GM12874 (cell line): ENCODE results near the gene RNF38.

Source experiments
- TF ChIP-seq, protein P1 (sequence below): IDR thresholded peaks from 2 replicates; pipeline ENCODE4 v1.5.1; 2011; ENCODE audit warnings: low read depth, mild to moderate bottlenecking, control low read depth, low read length, moderate library complexity; ENCODE audit not compliant: insufficient read depth

The RNF38 gene

DNA sequence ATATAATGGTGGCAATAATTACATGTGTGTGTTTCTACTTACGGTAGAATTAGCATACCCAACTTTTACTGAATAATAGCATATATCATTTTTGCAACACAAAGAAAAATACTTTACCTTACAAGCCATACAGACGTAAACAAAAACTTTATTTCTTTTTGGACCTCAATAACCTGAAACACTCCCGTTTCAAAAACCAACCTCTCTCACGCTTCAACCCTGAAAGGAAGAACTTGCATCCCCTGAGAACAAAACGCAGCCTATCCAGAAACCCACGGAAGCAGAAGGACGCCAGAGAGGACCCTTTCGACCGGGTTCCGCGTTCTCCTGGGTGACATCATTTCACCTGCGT, at the start of gene RNF38:
Gene RNF38, minus strand, starts transcription at position 290 of the 352 bp plus-strand sequence. Its CDS starts 161 bp downstream, at position 129.
- TF ChIP-seq, protein P1, sequence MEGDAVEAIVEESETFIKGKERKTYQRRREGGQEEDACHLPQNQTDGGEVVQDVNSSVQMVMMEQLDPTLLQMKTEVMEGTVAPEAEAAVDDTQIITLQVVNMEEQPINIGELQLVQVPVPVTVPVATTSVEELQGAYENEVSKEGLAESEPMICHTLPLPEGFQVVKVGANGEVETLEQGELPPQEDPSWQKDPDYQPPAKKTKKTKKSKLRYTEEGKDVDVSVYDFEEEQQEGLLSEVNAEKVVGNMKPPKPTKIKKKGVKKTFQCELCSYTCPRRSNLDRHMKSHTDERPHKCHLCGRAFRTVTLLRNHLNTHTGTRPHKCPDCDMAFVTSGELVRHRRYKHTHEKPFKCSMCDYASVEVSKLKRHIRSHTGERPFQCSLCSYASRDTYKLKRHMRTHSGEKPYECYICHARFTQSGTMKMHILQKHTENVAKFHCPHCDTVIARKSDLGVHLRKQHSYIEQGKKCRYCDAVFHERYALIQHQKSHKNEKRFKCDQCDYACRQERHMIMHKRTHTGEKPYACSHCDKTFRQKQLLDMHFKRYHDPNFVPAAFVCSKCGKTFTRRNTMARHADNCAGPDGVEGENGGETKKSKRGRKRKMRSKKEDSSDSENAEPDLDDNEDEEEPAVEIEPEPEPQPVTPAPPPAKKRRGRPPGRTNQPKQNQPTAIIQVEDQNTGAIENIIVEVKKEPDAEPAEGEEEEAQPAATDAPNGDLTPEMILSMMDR, result no peak

DNA sequence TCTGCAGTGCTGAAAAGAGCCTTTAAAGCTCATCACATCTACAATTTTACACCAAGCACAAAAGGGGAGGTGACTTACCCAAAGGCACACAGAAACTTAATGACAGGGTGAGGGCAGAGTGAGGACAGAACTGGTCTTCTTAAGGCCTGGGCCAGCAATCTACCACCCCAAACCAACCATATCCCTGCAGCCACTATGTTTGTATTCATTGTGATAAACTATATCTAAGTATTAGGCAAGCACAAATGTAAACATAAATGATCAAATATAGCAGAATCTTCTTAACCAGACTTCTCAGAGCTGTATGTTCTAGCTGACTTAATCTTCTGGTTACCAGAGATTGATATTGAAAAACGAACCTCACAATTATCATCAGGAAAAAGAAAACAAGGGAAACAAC, 47.9 kb upstream of the RNF38 start:
- TF ChIP-seq, protein P1, result no peak

DNA sequence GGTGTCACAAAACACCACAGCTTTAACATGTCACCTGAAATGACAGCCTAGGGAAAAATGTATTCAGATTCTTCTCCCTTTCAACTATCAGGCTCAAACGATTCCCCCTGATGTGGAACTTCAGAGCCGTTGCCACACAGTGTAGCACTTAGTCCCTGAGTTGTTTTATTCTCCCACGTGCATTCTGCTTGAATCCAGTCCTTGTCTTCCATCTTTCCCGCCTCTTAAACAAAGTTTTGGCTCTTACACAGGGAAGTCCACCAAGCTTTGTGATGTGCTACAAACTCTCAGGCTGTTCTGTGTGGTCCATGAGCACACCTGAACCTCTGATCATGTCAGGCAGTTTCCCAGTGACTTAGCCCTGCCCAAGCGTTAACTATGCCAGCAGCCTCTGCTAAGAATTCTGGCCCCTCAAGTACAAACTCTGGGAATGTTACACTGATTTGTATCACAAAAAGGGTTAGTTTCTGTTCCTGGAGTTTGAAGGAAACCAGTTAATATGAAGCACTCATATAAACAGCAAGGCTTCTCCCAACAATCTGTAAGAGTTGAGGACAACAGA, 45.8 kb upstream of the RNF38 start:
- TF ChIP-seq, protein P1, result no peak

DNA sequence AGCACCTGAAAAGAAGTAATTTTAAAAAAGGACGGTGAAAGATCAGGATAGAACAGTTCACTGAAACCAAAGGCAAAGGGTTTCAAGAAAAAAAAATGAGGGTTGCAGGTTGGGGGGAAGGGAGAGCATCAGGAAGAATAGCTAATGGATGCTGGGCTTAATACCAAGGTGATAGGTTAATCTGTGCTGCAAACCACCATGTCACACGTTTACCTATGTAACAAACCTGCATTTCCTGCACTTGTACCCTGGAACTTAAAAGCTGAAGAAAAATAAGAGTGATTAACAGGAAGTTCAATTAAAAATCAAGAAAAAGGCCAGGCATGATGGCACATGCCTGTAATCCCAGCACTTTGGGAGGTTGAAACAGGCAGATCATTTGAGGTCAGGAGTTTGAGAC, 44.1 kb upstream of the RNF38 start:
- TF ChIP-seq, protein P1, result no peak

DNA sequence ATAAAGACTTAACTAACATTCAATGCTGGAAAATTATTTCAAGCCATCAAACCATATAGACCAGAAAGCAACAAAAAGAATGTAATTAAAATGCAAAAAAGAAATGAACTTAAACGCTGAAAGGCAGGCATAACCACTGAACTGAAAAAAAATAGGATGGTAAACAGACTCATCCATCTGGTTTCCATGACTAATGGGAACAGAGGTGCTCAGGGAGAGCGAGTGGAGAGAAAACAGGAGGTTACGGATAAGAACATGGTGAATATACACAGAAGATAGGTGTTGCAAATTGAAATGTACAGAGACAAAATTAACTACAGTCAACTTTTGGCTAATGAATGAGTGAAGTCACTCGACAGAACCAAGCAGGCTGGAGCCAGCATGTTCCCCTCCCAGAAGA, 43.5 kb upstream of the RNF38 start:
- TF ChIP-seq, protein P1, result no peak

DNA sequence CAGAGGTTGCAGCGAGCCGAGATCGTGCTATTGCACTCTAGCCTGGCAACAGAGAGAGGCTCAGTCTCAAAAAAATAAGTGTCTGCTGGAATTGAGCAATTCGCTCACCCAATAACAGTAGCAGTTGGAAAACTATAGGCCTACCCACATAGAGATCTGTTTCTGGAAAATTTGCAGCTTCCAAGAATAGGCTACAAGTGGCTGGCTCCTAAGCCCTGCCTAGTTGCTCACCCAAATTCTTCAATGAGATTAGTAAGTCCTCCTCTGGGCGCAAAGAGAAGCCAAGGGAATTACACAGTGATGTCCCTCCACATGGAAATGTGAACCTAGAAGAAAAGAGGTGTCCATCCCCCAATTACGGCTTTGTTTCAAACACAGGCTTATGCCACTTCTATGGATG, 42.6 kb upstream of the RNF38 start:
- TF ChIP-seq, protein P1, result no peak

DNA sequence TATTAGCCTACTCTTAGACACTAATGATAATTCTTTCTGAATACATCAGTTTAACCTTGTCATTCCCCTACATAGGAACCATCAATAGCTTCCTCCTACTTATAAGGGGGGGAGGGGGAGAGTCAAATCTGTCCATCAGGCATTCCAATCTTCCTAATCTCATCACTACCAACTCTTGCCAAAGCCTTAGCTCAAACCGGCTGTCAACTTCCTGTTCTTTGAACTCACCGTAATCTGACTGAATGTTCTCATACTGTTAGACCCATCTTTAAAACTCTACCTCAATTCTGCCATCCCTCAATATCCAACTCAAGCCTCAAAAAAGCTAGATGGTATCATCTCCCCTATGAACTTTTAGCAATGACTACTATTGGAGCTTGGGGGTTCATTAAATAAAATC, 41.9 kb upstream of the RNF38 start:
- TF ChIP-seq, protein P1, result no peak
